ENCODE measurements around the gene PDE4B.
A peak's percentile ranks its signal among the peaks of the same experiment; 100 is the strongest.

Gene PDE4B

GRCh38 chr1:65792669-65793358 is at the start of gene PDE4B:
TSS of gene PDE4B (plus strand) at chr1:65792895.
- DNase-seq (ENCODE audit: low spot score), result no peak

- DNase-seq (ENCODE audit: low spot score), result no peak
Observed at GRCh38 chr1:65744731-65745130, 48.0 kb upstream of the PDE4B start.

GRCh38 chr1:65751961-65752360 is 40.7 kb upstream of the PDE4B start:
- no peak for DNase-seq (ENCODE audit: low spot score)

GRCh38 chr1:65756616-65757015 is 36.1 kb upstream of the PDE4B start:
- no peak for DNase-seq (ENCODE audit: low spot score)

GRCh38 chr1:65757531-65757930 is 35.2 kb upstream of the PDE4B start:
- DNase-seq (ENCODE audit: low spot score), result no peak

- no peak for DNase-seq (ENCODE audit: low spot score)
Observed at GRCh38 chr1:65758128-65758527, 34.6 kb upstream of the PDE4B start.

- DNase-seq (ENCODE audit: low spot score), result no peak
Observed at GRCh38 chr1:65759516-65759915, 33.2 kb upstream of the PDE4B start.

GRCh38 chr1:65762081-65762862 is 30.4 kb upstream of the PDE4B start:
- no peak for DNase-seq (ENCODE audit: low spot score)

GRCh38 chr1:65764052-65764451 is 28.6 kb upstream of the PDE4B start:
- DNase-seq (ENCODE audit: low spot score), result no peak

- DNase-seq (ENCODE audit: low spot score), result no peak
Observed at GRCh38 chr1:65765631-65766030, 27.1 kb upstream of the PDE4B start.

GRCh38 chr1:65769636-65770035 is 23.1 kb upstream of the PDE4B start:
- no peak for DNase-seq (ENCODE audit: low spot score)

- no peak for DNase-seq (ENCODE audit: low spot score)
Observed at GRCh38 chr1:65772607-65773006, 20.1 kb upstream of the PDE4B start.

GRCh38 chr1:65773391-65774123 is 19.1 kb upstream of the PDE4B start:
- no peak for DNase-seq (ENCODE audit: low spot score)

- no peak for DNase-seq (ENCODE audit: low spot score)
Observed at GRCh38 chr1:65788762-65789161, 3.9 kb upstream of the PDE4B start.

- no peak for DNase-seq (ENCODE audit: low spot score)
Observed at GRCh38 chr1:65791396-65791795, 1.3 kb upstream of the PDE4B start.

- no peak for DNase-seq (ENCODE audit: low spot score)
Observed at GRCh38 chr1:65791801-65792668, 660 bp upstream of the PDE4B start.

GRCh38 chr1:65793359-65793732 is 651 bp downstream of the PDE4B start:
- DNase-seq (ENCODE audit: low spot score), result no peak

- no peak for DNase-seq (ENCODE audit: low spot score)
Observed at GRCh38 chr1:65795311-65795710, 2.6 kb downstream of the PDE4B start.

GRCh38 chr1:65799601-65800000 is 6.9 kb downstream of the PDE4B start:
- no peak for DNase-seq (ENCODE audit: low spot score)

- DNase-seq (ENCODE audit: low spot score), result no peak
Observed at GRCh38 chr1:65804584-65804983, 11.9 kb downstream of the PDE4B start.

- peak; percentile 92 for DNase-seq (ENCODE audit: low spot score)
Observed at GRCh38 chr1:65812065-65812464, 19.4 kb downstream of the PDE4B start.

- DNase-seq (ENCODE audit: low spot score), result no peak
Observed at GRCh38 chr1:65813956-65814355, 21.3 kb downstream of the PDE4B start.

Measured in RKO (cell line).